HCT116 (cell line): Measurements from ENCODE around the gene EFR3B. TPM values are rescaled to one million over a fixed set of nuclear protein-coding genes. Genes with fewer than 3 reads are reported as not detected.

ENCODE experiments used
- ATAC-seq: fragments of 200-7000 bp; cut with Tn5 transposase; 2 replicates; pipeline ENCODE4 v1.9.1; 2020; ENCODE audit warnings: mild to moderate bottlenecking, moderate library complexity
- BruUV-seq: library from RNA; stranded (reverse); fragments of 400-500 nt; replicated peaks from 2 replicates; lab custom pipeline; 2021; lab: Mats Ljungman, UMichigan
- CTCF ChIA-PET: fragments of 300-600 bp; sonication (Branson Sonifier 250); formaldehyde crosslinking; loops from one replicate; lab custom pipeline; 2021; ENCODE audit warnings: antibody characterized with exemption; lab: Charles Lee
- POLR2A ChIA-PET: fragments of 300-600, 350-600 bp; sonication (Branson Sonifier 250); formaldehyde crosslinking; loops from one replicate; lab custom pipeline; 2021; ENCODE audit warnings: antibody characterized with exemption; lab: Charles Lee
- RAD21 ChIA-PET, 2 experiments: fragments of 300-600 bp; sonication (Branson Sonifier 250); formaldehyde crosslinking; loops; one replicate each; lab custom pipeline; 2023; ENCODE audit warnings: low total read pairs in 2 of 2; ENCODE audit not compliant: uncharacterized antibody in 2 of 2, unreplicated experiment in 2 of 2, low non-redundant PET in 1 of 2; lab: Charles Lee
- DNase-seq: peaks from one replicate; pipeline ENCODE4 v3.0.0-alpha.2; 2010; ENCODE audit warnings: low read depth, low spot score
- H2AFZ ChIP-seq: fragments of 200-600 bp; shearing (Covaris generic), sonication (generic); 2 replicates; pipeline ENCODE4 v1.6.1; 2017; ENCODE audit warnings: low read depth, mixed run types, mixed read lengths, antibody characterized with exemption, low read length; ENCODE audit not compliant: poor library complexity, severe bottlenecking
- H3K27ac ChIP-seq: 2 replicates; pipeline ENCODE4 v1.5.1; 2012; ENCODE audit warnings: low read depth, low read length
- H3K27me3 ChIP-seq: fragments of 200-600 bp; sonication (generic); 2 replicates; pipeline ENCODE4 v1.6.1; 2016; ENCODE audit warnings: mixed run types, low read length, mixed read lengths; ENCODE audit not compliant: insufficient read depth
- H3K36me3 ChIP-seq, 2 experiments: fragments of 200-500 bp in 1 of 2; fragments of 200-600 bp in 1 of 2; sonication (Bioruptor generic) in 1 of 2; sonication (generic) in 1 of 2; 2 replicates each; pipeline versions ENCODE4 v1.5.1 to v1.6.1; 2014 to 2016; ENCODE audit warnings: low read length in 2 of 2, inconsistent platforms in 1 of 2, mixed read lengths in 1 of 2, mixed run types in 1 of 2; ENCODE audit not compliant: insufficient read depth in 2 of 2, control insufficient read depth in 1 of 2
- H3K4me1 ChIP-seq, 2 experiments: fragments of 200-600 bp in 1 of 2; sonication (generic) in 1 of 2; 2 replicates each; pipeline versions ENCODE4 v1.5.1 to v1.6.1; 2012 to 2017; ENCODE audit warnings: low read length in 2 of 2, inconsistent platforms in 1 of 2, mild to moderate bottlenecking in 1 of 2, mixed read lengths in 1 of 2, mixed run types in 1 of 2, moderate library complexity in 1 of 2; ENCODE audit not compliant: insufficient read depth in 2 of 2, control insufficient read depth in 1 of 2
- H3K4me2 ChIP-seq: fragments of 200-600 bp; sonication (generic); 2 replicates; pipeline ENCODE4 v1.6.1; 2017; ENCODE audit warnings: mixed run types, low read length, mixed read lengths
- H3K4me3 ChIP-seq, 2 experiments: fragments of 200-600 bp in 1 of 2; sonication (generic) in 1 of 2; replicated peaks in 1 of 2; 2 replicates each; pipeline ENCODE4 v1.5.1; 2011 to 2016; ENCODE audit warnings: low read length in 2 of 2, control low read depth in 1 of 2, low read depth in 1 of 2, mild to moderate bottlenecking in 1 of 2, mixed read lengths in 1 of 2, mixed run types in 1 of 2
- H3K79me2 ChIP-seq: fragments of 200-600 bp; sonication (generic); 2 replicates; pipeline ENCODE4 v1.6.1; 2017; ENCODE audit warnings: mild to moderate bottlenecking, mixed run types, low read length, moderate library complexity, mixed read lengths; ENCODE audit not compliant: insufficient read depth
- H3K9ac ChIP-seq: fragments of 200-600 bp; sonication (generic); 2 replicates; pipeline ENCODE4 v1.6.1; 2016; ENCODE audit warnings: low read length, mixed read lengths
- H3K9me2 ChIP-seq: fragments of 200-600 bp; sonication (generic), shearing (Covaris generic); 2 replicates; pipeline ENCODE4 v1.6.1; 2017; ENCODE audit warnings: mixed run types, mild to moderate bottlenecking, moderate library complexity; ENCODE audit not compliant: insufficient read depth
- H3K9me3 ChIP-seq, 2 experiments: fragments of 200-500 bp in 1 of 2; fragments of 200-600 bp in 1 of 2; sonication (Bioruptor generic) in 1 of 2; sonication (generic) in 1 of 2; 2 replicates each; pipeline ENCODE4 v1.6.1; 2014 to 2017; ENCODE audit warnings: low read length in 2 of 2, mixed read lengths in 2 of 2, inconsistent platforms in 1 of 2, low read depth in 1 of 2, mild to moderate bottlenecking in 1 of 2, mixed run types in 1 of 2, moderate library complexity in 1 of 2; ENCODE audit not compliant: control insufficient read depth in 1 of 2, insufficient read depth in 1 of 2
- H4K20me1 ChIP-seq: fragments of 200-600 bp; sonication (generic), shearing (Covaris generic); 2 replicates; pipeline ENCODE4 v1.6.1; 2017; ENCODE audit warnings: mixed run types, mild to moderate bottlenecking, moderate library complexity; ENCODE audit not compliant: insufficient read depth
- CBX3 ChIP-seq: IDR thresholded peaks from 2 replicates; pipeline ENCODE4 v1.6.1; 2012; ENCODE audit warnings: low read depth
- ELF1 ChIP-seq: IDR thresholded peaks from 2 replicates; pipeline ENCODE4 v1.6.1; 2012; ENCODE audit warnings: low read depth, borderline replicate concordance
- EZH2phosphoT487 ChIP-seq: fragments of 200-600 bp; IDR thresholded peaks from 2 replicates; pipeline ENCODE4 v1.6.1; 2018; ENCODE audit warnings: antibody characterized with exemption, borderline replicate concordance
- POLR2AphosphoS5 ChIP-seq: IDR thresholded peaks from 2 replicates; pipeline ENCODE4 v1.6.1; 2011; ENCODE audit warnings: mild to moderate bottlenecking, low read depth, low read length, moderate library complexity
- RAD21 ChIP-seq: IDR thresholded peaks from 2 replicates; pipeline ENCODE4 v1.6.1; 2012; ENCODE audit warnings: low read depth, mild to moderate bottlenecking
- SP1 ChIP-seq: IDR thresholded peaks from 2 replicates; pipeline ENCODE4 v1.6.1; 2012; ENCODE audit warnings: low read depth
- TCF7L2 ChIP-seq: IDR thresholded peaks from 2 replicates; pipeline ENCODE4 v1.7.0; 2011; ENCODE audit warnings: borderline replicate concordance, inconsistent platforms; ENCODE audit not compliant: insufficient read depth, insufficient read length; ENCODE audit errors: extremely low read depth
- intact Hi-C: fragments of 100-400 bp; cut with micrococcal nuclease; formaldehyde crosslinking; loops from 2 replicates; pipeline ENCODE4 v1.10.0; 2022
- total RNA-seq: library from RNA; stranded (reverse); gene quantifications from one replicate; pipeline ENCODE4 v1.2.1, GENCODE V29; 2021; ENCODE audit not compliant: unreplicated experiment
- TF ChIP-seq, protein P1 (sequence below): IDR thresholded peaks from 2 replicates; pipeline ENCODE4 v1.6.1; 2012; ENCODE audit warnings: low read depth
- TF ChIP-seq, protein P2 (sequence below): IDR thresholded peaks from 2 replicates; pipeline ENCODE4 v1.6.1; 2012
- TF ChIP-seq, protein P3 (sequence below): IDR thresholded peaks from 2 replicates; pipeline ENCODE4 v1.6.1; 2012
- TF ChIP-seq, protein P4 (sequence below), 3 experiments: fragments of 200-600 bp in 1 of 3; sonication (generic) in 1 of 3; IDR thresholded peaks in 2 of 3; conservative IDR thresholded peaks in 1 of 3; 2 replicates each; pipeline ENCODE4 v1.5.1; 2012 to 2017; ENCODE audit warnings: low read depth in 2 of 3, low read length in 2 of 3, antibody characterized with exemption in 1 of 3, borderline replicate concordance in 1 of 3, control low read depth in 1 of 3, mild to moderate bottlenecking in 1 of 3, mixed read lengths in 1 of 3, mixed run types in 1 of 3, moderate library complexity in 1 of 3; ENCODE audit not compliant: insufficient read depth in 1 of 3

The EFR3B gene
- total RNA-seq, 1 experiment from 2014 or later, result 0.96 TPM

DNA sequence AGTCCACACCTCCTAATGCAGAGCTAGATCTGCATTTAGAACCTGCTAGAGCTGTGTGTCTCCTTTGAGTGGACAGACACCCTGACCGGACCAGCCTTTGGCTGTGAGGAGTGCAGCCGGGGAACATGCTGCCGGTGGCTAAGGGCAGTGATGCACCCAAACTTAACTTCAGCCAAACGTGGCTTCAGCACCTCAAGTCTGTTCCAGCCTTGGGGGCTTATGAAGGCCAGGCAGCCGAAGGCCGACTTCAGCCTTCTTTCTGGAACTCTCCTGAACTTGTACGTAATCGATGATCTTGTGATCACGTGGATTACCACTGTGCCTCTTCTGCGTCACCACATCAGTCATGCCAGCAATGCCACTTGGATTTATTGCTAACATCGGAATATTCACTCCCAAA is 77.4 kb downstream of the EFR3B start:
- BruUV-seq, result no TSS peak
- Histone ChIP-seq H3K9ac (no peak overlapping the region), H3K9me3 (no peaks in the 10 kb centered on the region), H3K4me2 (no peak overlapping the region), H3K36me3 (no peaks in the 10 kb centered on the region), H3K4me3 (no peak overlapping the region), H3K27me3 (no peaks in the 10 kb centered on the region), H4K20me1 (no peaks in the 10 kb centered on the region), H3K79me2 (no peaks in the 10 kb centered on the region), H3K27ac (no peak overlapping the region), H2AFZ (no peak overlapping the region), H3K9me2 (no peaks in the 10 kb centered on the region), H3K4me1 (peaks cover 0 to 4% of the 10 kb centered on the region in 2 experiments; a peak in 2 of 4 replicates)
- no peak for DNase-seq
- intact Hi-C loops, result no loop called here
- TF ChIP-seq CBX3, result no peak
- TF ChIP-seq, protein P1, sequence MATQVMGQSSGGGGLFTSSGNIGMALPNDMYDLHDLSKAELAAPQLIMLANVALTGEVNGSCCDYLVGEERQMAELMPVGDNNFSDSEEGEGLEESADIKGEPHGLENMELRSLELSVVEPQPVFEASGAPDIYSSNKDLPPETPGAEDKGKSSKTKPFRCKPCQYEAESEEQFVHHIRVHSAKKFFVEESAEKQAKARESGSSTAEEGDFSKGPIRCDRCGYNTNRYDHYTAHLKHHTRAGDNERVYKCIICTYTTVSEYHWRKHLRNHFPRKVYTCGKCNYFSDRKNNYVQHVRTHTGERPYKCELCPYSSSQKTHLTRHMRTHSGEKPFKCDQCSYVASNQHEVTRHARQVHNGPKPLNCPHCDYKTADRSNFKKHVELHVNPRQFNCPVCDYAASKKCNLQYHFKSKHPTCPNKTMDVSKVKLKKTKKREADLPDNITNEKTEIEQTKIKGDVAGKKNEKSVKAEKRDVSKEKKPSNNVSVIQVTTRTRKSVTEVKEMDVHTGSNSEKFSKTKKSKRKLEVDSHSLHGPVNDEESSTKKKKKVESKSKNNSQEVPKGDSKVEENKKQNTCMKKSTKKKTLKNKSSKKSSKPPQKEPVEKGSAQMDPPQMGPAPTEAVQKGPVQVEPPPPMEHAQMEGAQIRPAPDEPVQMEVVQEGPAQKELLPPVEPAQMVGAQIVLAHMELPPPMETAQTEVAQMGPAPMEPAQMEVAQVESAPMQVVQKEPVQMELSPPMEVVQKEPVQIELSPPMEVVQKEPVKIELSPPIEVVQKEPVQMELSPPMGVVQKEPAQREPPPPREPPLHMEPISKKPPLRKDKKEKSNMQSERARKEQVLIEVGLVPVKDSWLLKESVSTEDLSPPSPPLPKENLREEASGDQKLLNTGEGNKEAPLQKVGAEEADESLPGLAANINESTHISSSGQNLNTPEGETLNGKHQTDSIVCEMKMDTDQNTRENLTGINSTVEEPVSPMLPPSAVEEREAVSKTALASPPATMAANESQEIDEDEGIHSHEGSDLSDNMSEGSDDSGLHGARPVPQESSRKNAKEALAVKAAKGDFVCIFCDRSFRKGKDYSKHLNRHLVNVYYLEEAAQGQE, result no peak
- no peak for TF ChIP-seq EZH2phosphoT487
- TF ChIP-seq, protein P2, sequence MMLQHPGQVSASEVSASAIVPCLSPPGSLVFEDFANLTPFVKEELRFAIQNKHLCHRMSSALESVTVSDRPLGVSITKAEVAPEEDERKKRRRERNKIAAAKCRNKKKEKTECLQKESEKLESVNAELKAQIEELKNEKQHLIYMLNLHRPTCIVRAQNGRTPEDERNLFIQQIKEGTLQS, result no peak
- TF ChIP-seq ELF1, result no peak
- TF ChIP-seq, protein P3, sequence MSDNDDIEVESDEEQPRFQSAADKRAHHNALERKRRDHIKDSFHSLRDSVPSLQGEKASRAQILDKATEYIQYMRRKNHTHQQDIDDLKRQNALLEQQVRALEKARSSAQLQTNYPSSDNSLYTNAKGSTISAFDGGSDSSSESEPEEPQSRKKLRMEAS, result no peak
- no peak for TF ChIP-seq RAD21
- no peak for TF ChIP-seq SP1
- no peak for TF ChIP-seq POLR2AphosphoS5
- no peak for TF ChIP-seq TCF7L2
- TF ChIP-seq, protein P4, sequence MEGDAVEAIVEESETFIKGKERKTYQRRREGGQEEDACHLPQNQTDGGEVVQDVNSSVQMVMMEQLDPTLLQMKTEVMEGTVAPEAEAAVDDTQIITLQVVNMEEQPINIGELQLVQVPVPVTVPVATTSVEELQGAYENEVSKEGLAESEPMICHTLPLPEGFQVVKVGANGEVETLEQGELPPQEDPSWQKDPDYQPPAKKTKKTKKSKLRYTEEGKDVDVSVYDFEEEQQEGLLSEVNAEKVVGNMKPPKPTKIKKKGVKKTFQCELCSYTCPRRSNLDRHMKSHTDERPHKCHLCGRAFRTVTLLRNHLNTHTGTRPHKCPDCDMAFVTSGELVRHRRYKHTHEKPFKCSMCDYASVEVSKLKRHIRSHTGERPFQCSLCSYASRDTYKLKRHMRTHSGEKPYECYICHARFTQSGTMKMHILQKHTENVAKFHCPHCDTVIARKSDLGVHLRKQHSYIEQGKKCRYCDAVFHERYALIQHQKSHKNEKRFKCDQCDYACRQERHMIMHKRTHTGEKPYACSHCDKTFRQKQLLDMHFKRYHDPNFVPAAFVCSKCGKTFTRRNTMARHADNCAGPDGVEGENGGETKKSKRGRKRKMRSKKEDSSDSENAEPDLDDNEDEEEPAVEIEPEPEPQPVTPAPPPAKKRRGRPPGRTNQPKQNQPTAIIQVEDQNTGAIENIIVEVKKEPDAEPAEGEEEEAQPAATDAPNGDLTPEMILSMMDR (IDR thresholded peaks at IDR 0.05 in 2 of 3, conservative IDR thresholded peaks at IDR 0.05 in 1 of 3; ENCODE audit: borderline replicate concordance in 1 of 3, insufficient read depth in 1 of 3, low read depth in 2 of 3, low read length in 2 of 3), result no peak
- ChIA-PET CTCF (interaction anchor here (1.5 kb wide), 2 partner anchors 10 to 144 kb away, joined by 5 read pairs; no protein-coding TSS in a partner anchor), POLR2A (no interaction called here), RAD21 (no interaction called here)
- no peak for ATAC-seq
